ENCODE results near the gene TRAIP.

DNA sequence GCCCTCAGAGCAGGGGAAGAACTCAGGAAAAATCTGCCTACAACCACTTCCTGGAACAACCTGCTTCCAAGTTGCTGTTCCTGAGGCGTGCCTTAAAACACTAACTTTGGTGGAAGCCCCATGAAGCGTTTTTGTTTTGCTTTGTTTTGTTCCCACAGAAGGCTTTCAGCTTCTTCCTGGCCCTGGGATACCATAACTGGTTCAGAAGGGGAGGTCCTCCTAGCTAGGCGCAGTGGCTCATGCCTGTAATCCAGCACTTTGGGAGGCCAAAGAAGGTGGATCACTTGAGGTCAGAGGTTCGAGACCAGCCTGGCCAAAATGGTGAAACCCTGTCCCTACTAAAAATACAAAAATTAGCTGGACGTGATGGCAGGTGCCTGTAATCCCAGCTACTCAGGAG is 68.8 kb downstream of the TRAIP start:
- TF ChIP-seq, protein P1, sequence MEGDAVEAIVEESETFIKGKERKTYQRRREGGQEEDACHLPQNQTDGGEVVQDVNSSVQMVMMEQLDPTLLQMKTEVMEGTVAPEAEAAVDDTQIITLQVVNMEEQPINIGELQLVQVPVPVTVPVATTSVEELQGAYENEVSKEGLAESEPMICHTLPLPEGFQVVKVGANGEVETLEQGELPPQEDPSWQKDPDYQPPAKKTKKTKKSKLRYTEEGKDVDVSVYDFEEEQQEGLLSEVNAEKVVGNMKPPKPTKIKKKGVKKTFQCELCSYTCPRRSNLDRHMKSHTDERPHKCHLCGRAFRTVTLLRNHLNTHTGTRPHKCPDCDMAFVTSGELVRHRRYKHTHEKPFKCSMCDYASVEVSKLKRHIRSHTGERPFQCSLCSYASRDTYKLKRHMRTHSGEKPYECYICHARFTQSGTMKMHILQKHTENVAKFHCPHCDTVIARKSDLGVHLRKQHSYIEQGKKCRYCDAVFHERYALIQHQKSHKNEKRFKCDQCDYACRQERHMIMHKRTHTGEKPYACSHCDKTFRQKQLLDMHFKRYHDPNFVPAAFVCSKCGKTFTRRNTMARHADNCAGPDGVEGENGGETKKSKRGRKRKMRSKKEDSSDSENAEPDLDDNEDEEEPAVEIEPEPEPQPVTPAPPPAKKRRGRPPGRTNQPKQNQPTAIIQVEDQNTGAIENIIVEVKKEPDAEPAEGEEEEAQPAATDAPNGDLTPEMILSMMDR (IDR thresholded peaks at IDR 0.05; ENCODE audit: low read depth, low read length) = no peak
- TF ChIP-seq EZH2phosphoT487 (IDR thresholded peaks at IDR 0.05; ENCODE audit: low read depth) = no peak
